ENCODE data around the gene DNTT.

DNA sequence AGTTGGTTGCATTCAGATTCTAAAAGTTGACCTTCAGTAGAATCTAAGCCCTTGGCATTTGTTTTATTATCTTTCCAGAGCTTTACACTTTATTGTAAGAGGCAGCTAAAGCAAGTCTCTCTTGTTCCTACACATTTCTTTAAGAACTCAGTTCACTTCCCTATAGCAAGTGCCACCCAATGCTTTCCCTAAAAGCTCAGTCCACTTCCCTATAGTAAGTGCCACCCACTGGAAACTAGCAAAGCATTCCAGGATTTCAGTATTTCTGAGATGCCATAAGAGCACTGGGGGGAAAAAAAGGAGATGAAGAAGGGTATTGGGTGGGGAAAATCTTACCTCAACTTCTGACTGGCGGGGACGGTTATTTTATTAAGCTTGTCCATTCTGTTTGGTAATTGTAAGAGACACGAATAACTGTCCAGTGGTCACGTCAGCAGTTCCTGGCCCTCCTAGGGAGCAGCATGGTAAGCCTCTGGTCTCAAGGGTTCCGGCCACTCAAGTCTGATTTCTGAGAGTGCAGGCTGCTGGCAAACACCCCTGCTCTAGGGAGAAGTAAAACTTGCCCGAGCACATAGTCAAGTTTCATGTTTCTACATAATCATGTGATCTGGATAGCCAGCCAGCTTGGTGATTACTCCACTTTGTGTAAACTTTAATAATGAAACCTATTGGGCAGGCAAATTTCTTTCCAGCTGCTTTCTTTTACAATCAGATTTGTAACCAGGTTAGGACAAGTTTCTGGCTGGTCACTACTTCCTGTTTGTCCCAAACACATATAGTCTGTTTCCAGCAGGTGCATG lies 33.0 kb upstream of the DNTT start, which contains the start of gene BLNK:
- no peak for TF ChIP-seq GABPA (IDR thresholded peaks at IDR 0.05; ENCODE audit: low read depth)
- TF ChIP-seq, protein P1, sequence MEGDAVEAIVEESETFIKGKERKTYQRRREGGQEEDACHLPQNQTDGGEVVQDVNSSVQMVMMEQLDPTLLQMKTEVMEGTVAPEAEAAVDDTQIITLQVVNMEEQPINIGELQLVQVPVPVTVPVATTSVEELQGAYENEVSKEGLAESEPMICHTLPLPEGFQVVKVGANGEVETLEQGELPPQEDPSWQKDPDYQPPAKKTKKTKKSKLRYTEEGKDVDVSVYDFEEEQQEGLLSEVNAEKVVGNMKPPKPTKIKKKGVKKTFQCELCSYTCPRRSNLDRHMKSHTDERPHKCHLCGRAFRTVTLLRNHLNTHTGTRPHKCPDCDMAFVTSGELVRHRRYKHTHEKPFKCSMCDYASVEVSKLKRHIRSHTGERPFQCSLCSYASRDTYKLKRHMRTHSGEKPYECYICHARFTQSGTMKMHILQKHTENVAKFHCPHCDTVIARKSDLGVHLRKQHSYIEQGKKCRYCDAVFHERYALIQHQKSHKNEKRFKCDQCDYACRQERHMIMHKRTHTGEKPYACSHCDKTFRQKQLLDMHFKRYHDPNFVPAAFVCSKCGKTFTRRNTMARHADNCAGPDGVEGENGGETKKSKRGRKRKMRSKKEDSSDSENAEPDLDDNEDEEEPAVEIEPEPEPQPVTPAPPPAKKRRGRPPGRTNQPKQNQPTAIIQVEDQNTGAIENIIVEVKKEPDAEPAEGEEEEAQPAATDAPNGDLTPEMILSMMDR (IDR thresholded peaks at IDR 0.05; ENCODE audit: insufficient read depth, low read length) = no peak

Data from HL-60 (cell line).